ENCODE measurements around the gene LMNA. TPM values are rescaled to one million over a fixed set of nuclear protein-coding genes. Genes with fewer than 3 reads are reported as not detected.
"Not testable (repeated sequence)": the region's sequence is repeated elsewhere in the genome, so short reads cannot be mapped to it uniquely, and the experiment has no call there.

Gene LMNA
- total and polyA plus RNA-seq, 8 donors, result 73.5 to 437 (median 106) TPM

- DNase-seq (no peak), ATAC-seq (no peak)
- no peaks in the 10 kb centered on the region for H3K27me3 ChIP-seq
- peaks cover 0 to 5% of the 10 kb centered on the region in 2 donors for H3K36me3 ChIP-seq
- intact Hi-C loops (cut with DNase I), result no loop called here
- H3K9me3 ChIP-seq, result no peaks in the 10 kb centered on the region
- no peak overlapping the region for H3K27ac ChIP-seq
- peaks cover 0 to 8% of the 10 kb centered on the region in 2 donors for H3K4me1 ChIP-seq
- no peak overlapping the region for H3K4me3 ChIP-seq
- no peak for TF ChIP-seq CTCF (IDR thresholded peaks at IDR 0.05)
Observed at GRCh38 chr1:156069490-156070455, 44.7 kb upstream of the LMNA start.

DNA sequence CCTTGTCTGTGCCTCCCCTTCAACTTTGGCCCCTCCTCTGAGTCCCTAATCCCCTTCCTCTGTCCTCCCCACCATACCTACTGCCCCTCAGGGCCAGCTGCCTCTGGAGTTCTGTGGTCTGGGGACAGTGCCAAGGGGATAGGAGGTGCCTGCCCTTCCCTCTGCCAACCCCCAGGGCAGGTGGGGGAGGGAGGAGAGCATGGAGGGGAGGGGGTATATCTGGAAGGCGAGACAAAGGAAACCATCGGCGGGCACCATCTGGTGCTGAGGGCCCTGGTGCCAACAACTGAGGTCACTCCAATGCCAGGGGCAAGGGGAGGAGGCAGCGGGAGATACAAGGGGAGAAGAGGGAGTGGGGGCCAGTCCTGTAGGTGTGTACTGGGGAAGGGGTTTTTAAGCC is 44.0 kb upstream of the LMNA start:
- TF ChIP-seq CTCF (IDR thresholded peaks at IDR 0.05), result no peak
- peaks cover 0 to 16% of the 10 kb centered on the region in 2 donors for H3K4me1 ChIP-seq
- H3K27ac ChIP-seq, result no peak overlapping the region
- no peak for DNase-seq
- H3K9me3 ChIP-seq, result no peaks in the 10 kb centered on the region
- peaks cover 0 to 5% of the 10 kb centered on the region in 2 donors for H3K36me3 ChIP-seq
- no peaks in the 10 kb centered on the region for H3K27me3 ChIP-seq
- intact Hi-C loops (cut with DNase I), result no loop called here
- H3K4me3 ChIP-seq, result no peak overlapping the region
- no peak for ATAC-seq

DNA sequence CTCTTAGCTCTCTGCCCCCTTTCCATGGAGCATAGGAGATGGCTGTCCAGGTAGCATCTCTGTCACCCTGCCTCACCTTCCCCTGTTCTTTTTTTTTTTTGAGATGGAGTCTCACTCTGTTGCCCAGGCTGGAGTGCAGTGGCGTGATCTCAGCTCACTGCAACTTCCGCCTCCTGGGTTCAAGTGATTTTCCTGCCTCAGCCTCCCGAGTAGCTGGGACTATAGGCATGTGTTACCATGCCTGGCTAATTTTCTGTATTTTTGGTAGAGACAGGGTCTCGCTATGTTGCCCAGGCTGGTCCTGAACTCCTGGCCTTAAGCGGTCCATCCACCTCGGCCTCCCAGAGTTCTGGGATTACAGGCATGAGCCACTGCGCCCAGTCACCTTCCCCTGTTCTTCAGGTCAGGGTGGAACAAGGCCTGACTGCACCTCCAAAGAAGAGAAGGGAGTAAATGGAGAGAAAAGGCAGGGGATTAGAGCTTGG is 43.1 kb upstream of the LMNA start:
- H3K4me3 ChIP-seq; intact Hi-C loops (cut with DNase I); H3K27ac ChIP-seq; ATAC-seq; H3K27me3 ChIP-seq; DNase-seq; H3K9me3 ChIP-seq; H3K36me3 ChIP-seq: not testable (repeated sequence)
- H3K4me1 ChIP-seq, result peaks cover 0 to 21% of the 10 kb centered on the region in 2 donors

DNA sequence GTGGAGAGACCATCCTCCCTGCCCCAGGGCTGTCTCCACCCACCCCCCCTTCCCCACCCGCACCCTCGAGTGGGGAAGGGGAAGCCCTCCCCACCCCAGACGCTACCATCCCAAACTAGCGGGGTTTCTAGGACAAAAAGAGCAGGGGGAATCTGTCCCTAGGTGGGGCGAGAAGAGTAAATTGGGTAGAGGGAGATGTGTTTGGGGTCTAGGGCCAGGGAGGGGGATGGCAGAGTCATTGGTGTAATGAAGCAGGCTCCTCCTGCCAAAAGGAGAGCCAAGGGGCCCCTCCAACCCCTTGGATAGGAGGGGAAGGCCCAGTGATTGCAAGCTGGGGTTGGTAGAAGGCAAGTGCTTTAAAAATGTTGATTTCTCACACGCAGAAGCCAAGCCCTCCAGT is 42.3 kb upstream of the LMNA start:
- no peak for TF ChIP-seq CTCF (IDR thresholded peaks at IDR 0.05)
- Histone ChIP-seq H3K27ac (no peak overlapping the region), H3K36me3 (peaks cover 0 to 5% of the 10 kb centered on the region in 2 donors), H3K4me1 (peaks cover 0 to 22% of the 10 kb centered on the region in 2 donors), H3K9me3 (no peaks in the 10 kb centered on the region), H3K4me3 (no peak overlapping the region), H3K27me3 (peaks cover 0 to 13% of the 10 kb centered on the region in 2 donors)
- intact Hi-C loops (cut with DNase I), result no loop called here
- DNase-seq, result no peak
- ATAC-seq, result no peak

GRCh38 chr1:156073110-156073687 is 41.3 kb upstream of the LMNA start:
- TF ChIP-seq CTCF (IDR thresholded peaks at IDR 0.05), result no peak
- Histone ChIP-seq H3K27me3 (peaks cover 0 to 14% of the 10 kb centered on the region in 2 donors), H3K4me3 (no peak overlapping the region), H3K36me3 (peaks cover 0 to 5% of the 10 kb centered on the region in 2 donors), H3K9me3 (no peaks in the 10 kb centered on the region), H3K4me1 (peaks cover 0 to 22% of the 10 kb centered on the region in 2 donors), H3K27ac (no peak overlapping the region)
- intact Hi-C loops (cut with DNase I), result no loop called here
- ATAC-seq (no peak), DNase-seq (no peak)

All from left lung (tissue), 10 donors.